Activated CD8-positive, alpha-beta memory T cell treated with anti-CD3 and anti-CD28 coated beads, Interleukin-2, amount 50 U/mL, for 4 hours (primary cell): ENCODE data around the gene PHKA1.
"Not testable (repeated sequence)": the region's sequence is repeated elsewhere in the genome, so short reads cannot be mapped to it uniquely, and the experiment has no call there.

Experiments used
- DNase-seq: peaks from one replicate; pipeline ENCODE4 v3.0.0-alpha.2; 2020

PHKA1 gene

DNA sequence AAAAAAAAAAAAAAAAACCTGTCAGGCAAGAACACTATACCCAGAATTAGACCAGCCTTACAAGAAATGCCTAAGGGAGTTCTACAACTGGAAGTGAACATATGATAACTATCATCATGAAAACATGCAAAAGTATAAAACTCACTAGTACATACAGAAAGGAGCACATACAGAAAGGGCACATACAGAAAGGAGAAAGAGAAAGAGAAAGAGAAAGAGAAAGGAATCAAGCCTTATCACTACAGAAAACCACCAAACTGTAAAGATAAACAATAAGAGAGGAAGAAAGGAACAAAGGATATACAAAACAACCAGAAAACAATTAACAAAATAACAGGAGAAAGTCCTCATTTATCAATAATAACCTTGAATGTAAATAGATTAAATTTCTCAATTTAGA, 50.4 kb downstream of the PHKA1 start:
- no peak for DNase-seq

DNA sequence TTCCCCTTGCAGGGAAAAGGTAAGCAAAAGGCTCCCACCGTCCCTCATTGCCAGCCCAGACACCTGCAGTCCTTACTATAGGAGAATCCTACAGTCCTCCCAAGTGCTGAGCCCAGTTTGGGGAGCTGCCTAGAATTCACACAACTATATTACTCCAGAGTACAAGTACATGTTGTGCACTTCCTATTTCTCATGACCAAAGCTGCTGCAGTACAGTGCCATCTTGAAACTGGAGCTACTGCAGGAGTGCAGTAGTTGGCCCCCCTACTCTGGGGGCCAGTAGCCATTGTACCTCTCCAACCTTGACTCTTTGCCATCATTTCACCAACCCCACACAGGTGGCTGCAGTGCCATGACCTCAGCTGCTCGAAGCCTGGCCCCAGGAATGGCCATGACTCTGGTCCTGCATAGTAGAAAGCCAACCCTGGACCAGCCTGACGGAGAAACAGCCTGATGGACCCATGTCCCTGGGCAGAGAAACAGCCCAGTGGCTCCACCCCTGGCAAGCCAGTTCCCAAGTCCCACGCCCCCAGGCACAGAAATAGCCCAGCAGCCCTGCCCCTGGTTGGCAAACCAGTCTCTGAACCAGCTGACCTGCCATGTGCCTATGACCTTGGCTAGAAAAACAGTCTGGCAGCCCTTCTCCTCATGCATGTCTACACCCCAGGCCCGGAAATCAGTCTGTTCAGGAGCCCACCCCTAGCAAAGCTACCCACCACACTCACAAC, 51.9 kb downstream of the PHKA1 start:
- no peak for DNase-seq

DNA sequence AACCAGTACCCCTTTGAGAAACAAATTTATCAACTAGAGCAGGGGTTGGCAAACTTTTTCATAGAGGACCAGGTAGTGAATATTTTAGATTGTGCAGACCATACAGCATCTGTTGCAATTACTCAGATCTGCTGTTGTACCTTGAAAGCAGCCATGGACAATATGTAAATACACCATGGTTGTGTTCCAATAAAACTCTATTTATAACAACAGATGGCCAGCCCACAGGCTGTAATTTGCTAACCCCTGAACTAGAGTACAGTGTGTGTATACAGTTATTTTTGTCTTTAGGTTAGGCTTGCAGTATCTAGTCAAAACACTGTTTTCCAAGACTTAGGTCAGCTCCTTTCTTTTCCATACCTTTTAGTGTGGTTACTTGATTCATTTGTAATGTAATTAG, 54.4 kb downstream of the PHKA1 start:
- DNase-seq: no peak

DNA sequence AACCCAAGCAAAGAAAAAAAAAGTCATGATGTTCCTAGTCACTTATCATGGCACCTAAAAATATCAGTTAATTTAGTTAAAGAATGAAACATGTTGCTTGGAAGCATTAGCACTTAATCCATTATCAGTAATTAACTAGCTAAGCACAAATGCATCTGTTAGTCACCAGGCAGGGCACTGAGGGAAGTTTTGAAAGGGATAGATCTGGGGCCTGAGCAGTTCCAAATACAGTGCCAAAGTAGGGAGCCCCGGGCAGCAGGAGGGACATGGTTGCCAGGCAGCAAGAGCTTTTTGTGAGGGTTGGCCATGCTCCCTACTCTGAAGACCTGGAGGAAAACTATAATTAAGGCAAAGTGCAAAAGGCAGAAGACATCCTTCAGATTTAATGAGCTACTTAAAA, 62.0 kb downstream of the PHKA1 start:
- DNase-seq: no peak

DNA sequence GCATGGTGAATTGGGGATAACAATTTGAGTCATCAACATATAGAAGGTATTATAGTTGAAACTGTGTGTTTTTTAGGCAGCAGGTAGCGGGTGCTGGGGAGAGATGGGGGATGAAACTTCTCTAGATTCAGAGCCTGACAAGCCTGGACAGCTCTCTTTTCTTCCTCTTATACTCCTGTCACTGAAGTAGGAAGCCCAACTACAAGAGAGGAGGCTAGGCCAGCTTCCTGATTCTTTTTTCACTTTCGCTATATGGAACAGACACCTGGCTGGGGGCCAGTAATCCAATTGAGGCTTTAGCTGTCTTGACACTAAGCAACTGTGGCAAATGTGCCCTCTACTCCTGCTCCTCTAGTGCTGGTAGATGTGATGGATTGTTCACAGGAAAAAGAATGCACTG, 69.2 kb downstream of the PHKA1 start:
- no peak for DNase-seq

DNA sequence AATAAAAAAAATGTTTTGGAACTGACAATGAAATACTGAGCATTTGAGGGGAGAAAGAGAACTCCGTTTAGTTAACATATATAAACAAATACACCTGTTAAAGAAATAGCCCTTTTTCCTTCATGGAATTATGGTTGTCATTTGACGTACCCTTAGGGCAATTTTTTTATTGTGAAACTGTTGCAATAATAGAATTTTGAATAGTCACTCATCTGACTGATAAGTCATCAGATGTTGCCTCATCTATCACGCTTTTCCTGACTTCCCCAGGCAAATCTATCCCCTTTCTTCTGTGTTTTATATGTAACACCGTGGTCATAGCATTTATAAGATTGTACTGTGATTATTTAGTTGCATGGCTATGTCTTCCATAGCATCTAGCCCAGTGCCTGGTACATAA, 72.5 kb downstream of the PHKA1 start:
- DNase-seq: no peak

DNA sequence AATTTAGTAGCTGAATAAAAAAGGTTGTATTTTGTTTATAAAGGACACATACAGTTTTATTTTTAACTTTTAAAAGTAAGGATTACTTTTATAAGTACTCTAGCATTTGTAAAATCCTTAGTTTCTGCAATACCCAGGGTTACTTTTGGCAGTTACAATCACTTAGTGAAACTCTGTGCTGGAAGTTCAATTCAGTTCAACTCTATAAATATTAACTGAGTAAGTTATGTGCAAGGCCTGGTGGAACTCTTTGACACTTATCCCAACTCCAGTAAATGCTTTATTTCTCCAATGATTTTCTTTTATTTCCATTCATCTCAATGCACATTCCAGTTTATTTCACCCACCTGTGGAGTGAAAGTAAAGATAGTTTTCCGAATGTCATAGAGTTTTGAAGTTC, 78.2 kb downstream of the PHKA1 start:
- no peak for DNase-seq

DNA sequence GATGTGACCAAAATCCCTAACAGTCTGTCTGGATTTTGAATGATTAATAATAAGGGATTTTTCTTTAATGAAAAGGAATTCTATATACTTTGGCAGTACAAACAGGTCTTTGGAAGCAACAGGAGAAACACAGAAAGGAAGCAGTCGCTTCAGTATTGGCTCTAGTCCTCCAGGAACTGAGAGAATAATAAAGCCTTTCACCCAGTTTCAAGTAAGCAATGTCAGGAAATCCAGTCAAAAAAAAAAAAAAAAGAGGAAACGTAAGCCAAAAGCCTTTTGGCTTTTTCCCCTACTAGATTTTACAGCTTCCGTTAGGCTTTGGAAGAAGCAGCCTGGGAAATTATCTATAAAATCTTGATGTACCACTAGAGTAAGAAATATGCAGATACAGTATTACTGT, 79.8 kb downstream of the PHKA1 start:
- DNase-seq: no peak

DNA sequence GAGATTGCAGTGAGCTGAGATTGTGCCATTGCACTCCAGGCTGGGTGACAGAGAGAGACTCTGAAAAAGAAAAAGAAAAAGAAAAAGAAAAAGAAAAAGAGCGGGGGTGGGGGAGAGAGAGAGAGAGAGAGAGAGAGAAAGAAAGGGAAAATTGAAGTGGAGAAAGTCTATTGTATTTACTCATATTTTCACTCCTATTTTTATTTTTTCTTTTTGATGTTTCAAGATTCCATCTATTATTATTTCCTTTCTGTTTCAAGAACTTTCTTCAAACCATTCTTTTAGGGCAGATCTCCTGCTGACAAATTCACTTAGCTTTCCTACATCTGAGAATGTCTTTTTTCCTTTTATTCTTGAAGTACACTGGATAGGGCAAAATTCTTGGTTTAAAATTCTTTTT, 83.9 kb downstream of the PHKA1 start:
- DNase-seq: no peak

DNA sequence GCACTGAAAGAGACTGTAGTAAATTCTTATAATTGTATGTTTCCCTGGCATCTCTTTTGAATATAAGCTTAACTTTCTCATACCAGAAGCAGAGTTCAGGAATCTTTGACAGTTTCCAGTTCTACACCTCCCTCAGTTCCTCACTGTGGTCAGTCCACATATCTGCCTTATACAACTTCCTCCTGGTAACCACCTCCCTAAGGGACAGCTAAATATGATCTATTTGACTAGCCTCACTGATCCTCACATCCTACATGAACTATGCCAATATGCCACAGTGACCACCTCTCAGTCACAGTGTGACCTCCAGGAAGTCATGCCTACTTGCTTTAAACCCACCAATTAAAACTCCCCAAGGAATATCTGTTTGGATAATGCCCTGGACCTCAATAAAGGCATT, 89.9 kb downstream of the PHKA1 start:
- DNase-seq: no peak

DNA sequence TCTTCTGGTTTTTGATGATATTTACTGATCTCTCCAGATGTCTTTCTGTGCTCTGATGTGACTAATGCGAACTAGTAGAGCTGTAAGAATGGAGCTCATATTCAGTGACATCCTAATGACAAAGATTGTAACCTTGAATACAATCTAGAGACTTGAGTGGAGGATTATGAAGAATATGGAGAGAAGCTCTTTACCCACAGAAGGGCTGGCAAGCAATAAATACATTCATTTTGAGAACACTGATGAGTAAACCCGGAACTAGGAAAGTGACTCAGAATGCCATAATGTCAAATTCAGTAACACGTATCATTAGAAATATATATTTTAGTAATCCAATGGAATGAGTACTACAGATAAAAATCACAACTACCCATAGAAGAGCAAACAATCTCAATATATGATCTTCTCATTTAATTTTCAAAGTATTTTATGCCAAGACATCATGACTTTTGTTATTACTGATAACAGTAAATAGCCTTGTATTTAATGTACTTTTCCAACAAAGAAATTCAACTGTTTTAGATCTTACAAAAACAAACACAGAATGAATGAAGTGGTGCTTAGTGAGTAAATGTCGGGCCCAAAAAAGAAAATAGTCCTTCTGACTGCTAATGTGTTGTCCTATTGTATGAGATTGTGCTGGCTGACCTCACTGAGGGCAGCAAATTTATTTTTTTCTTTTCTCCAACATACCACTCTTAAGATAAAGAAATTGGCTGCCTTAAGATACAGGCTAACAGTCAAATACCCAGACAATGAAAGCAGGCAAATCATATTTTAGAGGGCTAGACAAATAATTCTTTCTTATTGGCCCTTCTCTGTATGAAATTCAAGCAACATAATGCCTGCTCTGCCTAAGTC, 92.3 kb downstream of the PHKA1 start:
- no peak for DNase-seq

DNA sequence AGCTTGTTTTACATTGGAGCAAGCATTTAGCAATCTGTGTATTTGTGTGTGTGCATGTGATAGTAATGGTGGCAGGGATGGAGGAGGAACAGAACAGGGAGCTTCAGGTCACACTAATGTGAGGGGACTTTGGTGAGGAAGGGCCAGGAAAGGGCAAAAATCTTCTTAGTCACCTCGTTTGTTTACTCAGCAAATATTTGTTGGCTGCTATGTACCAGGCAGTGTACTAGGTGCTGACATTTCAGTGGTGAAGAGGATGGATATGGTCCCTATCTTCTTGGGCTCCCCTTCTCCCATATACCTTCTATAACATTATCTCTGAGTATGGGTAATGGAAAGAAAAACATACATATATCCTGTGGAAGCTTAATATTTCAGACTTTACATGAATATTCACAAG, 92.9 kb downstream of the PHKA1 start:
- no peak for DNase-seq

DNA sequence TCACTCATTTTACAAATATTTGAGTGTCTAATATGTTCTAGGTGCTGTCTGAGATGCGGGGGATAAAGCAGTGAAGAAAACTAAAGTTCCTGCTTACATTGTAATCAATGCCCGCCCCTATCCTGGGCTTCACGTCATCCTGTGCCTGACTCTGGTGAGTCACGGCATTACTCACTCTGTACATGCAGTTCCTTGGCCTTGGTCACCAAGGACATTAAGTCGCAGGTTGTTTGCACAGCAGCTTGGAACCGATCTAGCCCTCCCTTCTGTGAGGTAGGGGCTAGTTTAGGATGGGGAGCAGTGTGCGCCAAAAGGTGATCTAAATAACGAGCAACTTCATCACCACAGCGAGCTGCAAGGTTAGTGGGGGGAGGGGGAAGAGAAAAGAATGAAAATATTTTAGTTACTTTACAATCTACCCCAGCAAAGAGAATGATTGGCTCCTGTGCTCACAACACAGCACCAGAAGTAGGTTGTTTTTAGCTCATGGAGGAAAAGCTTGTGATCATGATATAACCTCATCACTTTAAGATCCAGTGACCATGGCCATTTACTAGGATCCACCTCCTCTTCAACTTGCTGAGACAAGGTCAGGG, 93.5 kb downstream of the PHKA1 start:
- DNase-seq: no peak

DNA sequence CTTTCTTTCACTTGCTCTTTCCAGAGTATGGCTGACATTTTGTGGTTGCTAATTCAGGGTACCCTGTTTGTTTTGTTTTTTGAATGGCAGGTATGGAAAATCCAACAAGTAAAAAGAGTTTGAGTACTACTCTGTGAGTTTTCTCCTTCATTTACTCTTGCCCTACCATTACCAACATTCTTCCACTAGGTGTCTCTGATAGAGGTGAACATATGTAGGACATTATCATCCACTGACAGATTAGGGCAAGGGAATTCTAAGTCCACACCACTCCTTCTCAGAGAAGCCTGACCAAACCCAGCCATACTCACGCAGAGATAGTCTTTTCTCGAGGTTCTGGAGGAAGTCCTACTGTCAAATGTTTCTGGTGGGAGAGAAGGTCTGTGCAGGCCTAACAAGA, 104.8 kb downstream of the PHKA1 start:
- no peak for DNase-seq

DNA sequence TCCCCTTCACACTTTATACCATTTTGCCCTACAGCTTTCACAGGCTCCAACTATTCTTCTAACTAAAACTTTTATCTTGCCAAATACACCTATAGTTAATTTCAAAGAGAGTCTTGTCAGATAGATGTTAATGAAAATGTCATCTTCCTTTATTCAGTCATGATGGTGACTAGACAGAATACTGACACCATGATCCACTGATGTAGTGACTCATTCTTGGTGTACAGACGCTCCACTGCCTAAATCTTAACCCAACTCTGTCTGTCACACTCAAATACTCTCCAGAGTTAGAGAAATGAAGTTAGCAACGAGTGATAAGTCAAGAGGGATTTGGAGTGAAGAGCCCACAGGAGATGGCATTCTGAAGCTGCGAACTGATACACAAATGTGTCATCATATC, 109.4 kb downstream of the PHKA1 start:
- no peak for DNase-seq

DNA sequence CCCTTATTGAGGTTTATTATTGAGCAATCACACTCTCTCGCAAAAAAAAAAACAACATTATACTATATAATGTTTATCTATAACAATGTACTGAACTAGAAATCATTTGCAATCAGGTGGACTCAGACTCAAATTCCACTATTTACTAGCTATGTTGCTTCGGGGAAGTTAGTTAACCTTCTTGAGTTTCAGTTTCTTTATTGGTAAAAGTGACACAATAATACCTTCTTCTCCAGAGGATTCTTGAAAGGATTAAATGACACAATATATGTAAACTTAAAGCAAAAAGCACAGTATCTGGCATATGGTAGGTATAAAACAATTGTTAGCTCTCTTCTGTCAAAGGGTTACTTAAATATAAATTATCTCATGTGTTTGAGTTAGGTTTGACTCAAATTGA, 110.0 kb downstream of the PHKA1 start:
- DNase-seq: no peak

DNA sequence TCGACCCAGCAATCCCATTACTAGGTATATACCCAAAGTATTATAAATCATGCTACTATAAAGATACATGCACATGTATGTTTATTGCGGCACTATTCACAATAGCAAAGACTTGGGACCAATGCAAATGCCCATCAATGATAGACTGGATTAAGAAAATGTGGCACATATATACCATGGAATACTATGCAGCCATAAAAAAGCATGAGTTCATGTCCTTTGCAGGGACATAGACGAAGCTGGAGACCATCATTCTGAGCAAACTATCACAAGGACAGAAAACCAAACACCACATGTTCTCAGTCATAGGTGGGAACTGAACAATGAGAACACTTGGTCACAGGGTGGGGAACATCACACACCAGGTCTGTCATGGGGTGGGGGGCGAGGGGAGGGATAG, 123.1 kb downstream of the PHKA1 start:
- DNase-seq: not testable (repeated sequence)

DNA sequence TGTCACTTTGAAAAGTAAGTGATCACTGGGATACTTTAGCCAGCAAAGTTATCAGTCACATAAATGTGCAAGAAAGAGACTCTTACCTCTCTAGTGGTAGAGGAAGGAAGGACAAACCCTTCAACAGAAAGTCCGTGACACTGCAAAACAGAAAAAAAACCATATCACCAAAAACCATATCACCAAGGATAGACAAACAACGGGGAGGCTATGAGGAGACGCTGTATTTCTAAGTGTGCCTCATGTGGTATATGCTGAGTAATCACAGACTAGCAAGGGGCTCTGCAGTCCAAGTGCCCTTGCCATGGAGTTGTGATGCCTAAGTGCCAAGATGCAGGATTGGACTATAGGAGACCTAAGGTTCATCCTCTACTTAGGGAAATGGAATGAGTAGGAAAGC, 129.9 kb downstream of the PHKA1 start:
- no peak for DNase-seq

DNA sequence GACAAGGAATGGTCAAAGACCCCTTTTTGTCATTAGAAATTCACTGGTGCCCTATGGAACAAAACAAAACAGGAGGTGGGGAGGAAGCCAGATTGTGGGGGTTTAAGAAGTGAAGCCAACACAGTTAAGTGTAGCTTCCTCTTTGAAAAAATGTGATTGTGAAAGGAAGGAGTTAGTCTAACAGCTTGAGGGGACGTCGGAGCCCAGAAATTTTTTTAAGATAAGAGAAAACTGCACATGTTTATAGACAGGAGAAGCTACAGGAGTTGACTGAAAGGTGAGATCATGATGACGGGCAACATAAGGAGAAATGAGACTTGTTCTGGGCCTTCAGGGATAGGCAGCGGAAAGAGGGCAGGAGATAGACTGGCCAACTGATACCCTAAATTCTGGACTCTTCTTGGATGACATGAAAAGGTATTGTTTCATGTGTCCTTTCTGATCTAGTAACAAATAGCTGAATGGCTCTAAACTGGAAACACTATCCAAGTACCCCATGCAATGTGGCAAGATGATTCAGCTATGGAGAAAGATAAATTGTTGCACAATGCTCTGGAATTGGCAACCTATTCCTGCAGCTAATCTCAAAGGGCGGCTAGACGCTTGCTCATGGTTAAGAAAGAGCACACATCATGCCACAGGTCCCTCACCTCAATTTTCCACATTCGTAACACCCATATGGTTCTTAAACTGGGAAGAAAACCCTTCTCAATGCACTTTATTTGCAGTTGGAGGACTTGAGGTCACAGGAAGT, 137.8 kb downstream of the PHKA1 start:
- no peak for DNase-seq

DNA sequence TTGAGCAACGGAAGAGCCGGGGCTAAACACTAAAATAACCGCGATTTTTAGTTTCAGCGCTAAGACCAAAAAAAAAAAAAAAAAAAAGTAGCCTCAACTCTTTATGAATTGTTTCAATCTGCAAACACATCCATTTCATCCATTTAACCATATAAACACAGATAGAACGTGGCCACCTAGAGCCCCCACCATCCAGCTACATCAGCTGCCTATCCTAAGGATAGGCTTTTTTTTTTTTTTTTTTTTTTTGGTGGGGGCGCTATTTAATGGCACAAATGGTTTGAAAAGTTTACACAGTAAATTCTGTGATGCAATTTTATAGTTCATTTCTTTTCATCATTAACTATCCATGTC, 141.0 kb downstream of the PHKA1 start:
- no peak for DNase-seq

DNA sequence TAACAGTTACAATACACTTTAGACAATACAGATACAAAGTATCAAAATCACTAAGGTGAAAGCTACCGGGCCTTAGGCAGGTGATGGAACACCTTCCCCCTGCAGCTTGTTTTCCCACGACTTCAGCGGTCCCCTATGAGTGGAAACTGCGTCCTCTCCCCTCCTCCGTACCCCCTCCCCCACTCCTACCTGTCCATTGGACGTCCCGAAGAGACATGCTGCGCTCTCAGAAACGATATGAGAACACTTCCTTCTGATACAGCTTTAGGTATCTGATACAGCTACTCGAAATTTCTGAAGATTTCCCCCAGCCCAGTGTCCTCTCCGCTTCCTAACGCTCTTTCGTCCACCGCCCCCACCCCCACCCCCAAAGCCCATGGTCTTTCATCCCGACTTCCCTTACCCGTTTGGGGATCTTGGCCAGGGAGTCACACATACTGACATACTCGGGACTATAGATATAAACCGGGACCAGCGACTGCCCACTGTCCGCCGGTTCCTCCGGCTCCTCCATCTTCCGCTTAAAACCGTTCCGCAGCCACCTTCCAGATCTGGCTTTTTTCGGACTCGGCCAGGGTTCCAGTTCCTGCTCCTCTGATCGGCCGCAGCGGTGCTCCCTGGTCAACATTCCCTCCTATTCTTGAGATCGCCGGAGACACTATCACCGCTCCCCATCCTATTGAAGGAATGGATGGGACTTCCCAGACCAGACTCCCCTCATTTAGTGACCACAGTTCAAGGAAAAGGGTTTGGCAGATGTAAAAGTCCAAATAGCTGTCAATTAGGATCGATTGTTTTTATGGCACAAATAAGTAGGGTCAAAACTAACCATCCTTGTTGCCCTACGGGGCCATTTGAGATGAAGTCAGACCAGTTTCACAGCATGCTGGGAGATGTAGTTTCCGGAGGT, 141.6 kb downstream of the PHKA1 start, which contains the start of gene HDAC8:
TSS of gene HDAC8 (minus strand) at position 596 of the 910 bp plus-strand sequence. CDS start at position 514, 82 bp downstream.
- DNase-seq: peak; percentile 34

DNA sequence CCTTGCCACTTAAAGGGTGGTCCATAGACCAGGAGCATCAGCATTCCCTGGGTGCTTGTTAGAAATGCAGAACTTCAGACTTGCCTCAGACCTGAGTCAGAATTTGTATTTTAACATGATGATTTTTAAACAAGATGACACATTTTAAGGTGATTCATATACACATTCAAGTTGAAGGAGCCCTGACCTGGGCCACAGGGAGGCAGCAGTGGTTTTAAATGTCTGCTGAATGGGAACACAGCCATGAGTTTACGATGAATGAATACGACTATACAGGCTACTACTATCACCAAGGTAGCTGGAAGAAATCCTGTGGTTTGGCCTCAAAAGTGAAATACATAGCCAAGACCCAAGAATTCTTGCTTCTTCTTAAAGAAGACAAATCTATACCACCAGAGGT, 144.3 kb downstream of the PHKA1 start:
- DNase-seq: no peak
